Skeletal muscle tissue (tissue), 4 donors: ENCODE data around the gene AGFG2. TPM values are rescaled to one million over a fixed set of nuclear protein-coding genes. Genes with fewer than 3 reads are reported as not detected.

Experiments used
- H3K27ac ChIP-seq: one replicate; pipeline ENCODE4 v1.7.0; 2013; ENCODE audit warnings: mild to moderate bottlenecking, low read depth, low read length, inconsistent platforms
- H3K27me3 ChIP-seq, 3 donors: one replicate each; pipeline ENCODE4 v1.7.0; 2013; ENCODE audit warnings: low read length in 3 of 3; ENCODE audit not compliant: control insufficient read depth in 3 of 3, insufficient read depth in 3 of 3
- H3K36me3 ChIP-seq, 3 donors: one replicate each; pipeline ENCODE4 v1.7.0; 2013; ENCODE audit warnings: low read length in 3 of 3; ENCODE audit not compliant: control insufficient read depth in 3 of 3, insufficient read depth in 3 of 3
- H3K4me1 ChIP-seq, 3 donors: one replicate each; pipeline ENCODE4 v1.7.0; 2013; ENCODE audit warnings: low read length in 3 of 3, mild to moderate bottlenecking in 3 of 3; ENCODE audit not compliant: control insufficient read depth in 3 of 3, insufficient read depth in 3 of 3
- H3K4me3 ChIP-seq, 3 donors: one replicate each; pipeline ENCODE4 v1.7.0; 2013; ENCODE audit warnings: low read length in 3 of 3
- H3K9ac ChIP-seq, 3 donors: one replicate each; pipeline ENCODE4 v1.7.0; 2013; ENCODE audit warnings: low read length in 3 of 3, mild to moderate bottlenecking in 3 of 3, moderate library complexity in 2 of 3, low read depth in 1 of 3
- H3K9me3 ChIP-seq, 3 donors: one replicate each; pipeline ENCODE4 v1.7.0; 2013; ENCODE audit warnings: low read length in 3 of 3; ENCODE audit not compliant: control insufficient read depth in 3 of 3
- total RNA-seq: library from RNA; depleted of rRNA; stranded (reverse); fragments of >200 nt; gene quantifications from one replicate; pipeline ENCODE4 v1.2.3, GENCODE V29; 2014
- donor health status: Osteomylitis.

The AGFG2 gene
- total RNA-seq, 1 donor from 2014 or later = 3.1 TPM

GRCh38 chr7:100583132-100584053 lies 44.4 kb downstream of the AGFG2 start:
- H3K9me3 ChIP-seq = no peaks in the 10 kb centered on the region
- H3K9ac ChIP-seq = peak overlapping the region; percentile 18 to 54 (median 40)
- peaks cover 28 to 37% (median 30%) of the 10 kb centered on the region in 3 donors for H3K4me1 ChIP-seq
- peaks cover 0 to 10% (median 6%) of the 10 kb centered on the region in 3 donors for H3K27me3 ChIP-seq
- H3K4me3 ChIP-seq = peak overlapping the region; percentile 34 to 61 (median 56)
- H3K36me3 ChIP-seq = peaks cover 36 to 40% (median 39%) of the 10 kb centered on the region in 3 donors
- peak overlapping the region; percentile 54 for H3K27ac ChIP-seq

- Histone ChIP-seq H3K36me3 (peaks cover 29 to 33% (median 32%) of the 10 kb centered on the region in 3 donors), H3K27me3 (peaks cover 0 to 6% (median 6%) of the 10 kb centered on the region in 3 donors), H3K27ac (peak overlapping the region; percentile 91), H3K9me3 (no peaks in the 10 kb centered on the region), H3K9ac (peak overlapping the region; percentile 87 to 94 (median 91)), H3K4me1 (peaks cover 28 to 37% (median 30%) of the 10 kb centered on the region in 3 donors), H3K4me3 (peak overlapping the region; percentile 82 to 96 (median 93))
Measured at GRCh38 chr7:100584054-100584682, 45.2 kb downstream of the AGFG2 start.

DNA sequence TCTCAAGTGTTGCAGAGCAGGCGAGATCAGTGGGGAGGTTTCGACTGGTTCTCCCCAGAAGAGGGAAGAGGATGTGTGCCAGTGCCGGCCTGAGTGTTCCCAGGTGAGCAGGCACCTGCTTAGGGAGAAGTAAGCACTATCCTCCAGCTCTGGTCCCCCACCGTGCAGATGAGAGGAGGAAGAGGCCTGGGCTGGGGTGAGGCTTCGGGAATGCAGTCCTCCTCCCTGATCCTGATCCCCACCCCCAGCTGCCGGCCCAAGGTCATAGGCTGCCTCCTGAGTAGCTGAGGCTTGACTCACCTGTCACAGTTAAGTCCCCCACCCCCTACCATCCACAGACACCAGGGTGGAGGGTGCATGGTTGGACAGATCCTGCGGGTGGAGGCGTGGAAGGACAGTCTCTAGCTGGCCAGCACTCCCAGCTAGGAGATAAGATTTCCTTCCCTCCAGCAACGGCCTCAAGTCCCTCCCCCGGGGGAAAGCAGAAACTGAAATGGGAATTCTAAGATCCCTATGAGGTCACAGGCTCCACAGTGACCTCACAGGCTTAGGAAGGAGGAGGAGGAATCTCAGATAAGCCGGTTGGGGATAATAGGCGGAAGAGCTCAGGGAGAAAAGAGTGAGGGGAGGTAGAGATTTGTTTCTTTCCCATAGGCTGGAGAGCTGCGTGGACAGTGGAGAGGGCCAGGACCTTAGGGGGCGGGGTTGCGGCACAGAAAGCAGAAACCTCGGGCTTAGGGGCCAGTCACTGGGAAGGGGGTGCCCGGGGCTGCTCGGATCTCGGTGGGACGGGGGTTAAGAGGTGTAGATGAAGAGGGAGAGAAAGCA lies 45.9 kb downstream of the AGFG2 start:
- peak overlapping the region; percentile 82 to 96 (median 93) for H3K4me3 ChIP-seq
- peak overlapping the region; percentile 91 for H3K27ac ChIP-seq
- H3K9me3 ChIP-seq = no peaks in the 10 kb centered on the region
- H3K9ac ChIP-seq = peak overlapping the region; percentile 87 to 94 (median 91)
- H3K36me3 ChIP-seq = peaks cover 24 to 27% (median 26%) of the 10 kb centered on the region in 3 donors
- H3K27me3 ChIP-seq = peaks cover 0 to 4% (median 3%) of the 10 kb centered on the region in 3 donors
- peaks cover 28 to 38% (median 30%) of the 10 kb centered on the region in 3 donors for H3K4me1 ChIP-seq

GRCh38 chr7:100585511-100586265 lies 46.7 kb downstream of the AGFG2 start, which contains the start of gene LRCH4:
Gene LRCH4 (minus strand): TSS chr7:100586129. CDS start chr7:100586100, 29 bp downstream.
- Histone ChIP-seq H3K9me3 (no peaks in the 10 kb centered on the region), H3K4me1 (peaks cover 28 to 41% (median 32%) of the 10 kb centered on the region in 3 donors), H3K27ac (peak within 1 kb of the TSS; percentile 91), H3K4me3 (peak within 1 kb of the TSS; percentile 90 to 96 (median 94)), H3K27me3 (no peaks in the 10 kb centered on the region), H3K36me3 (peaks cover 16 to 25% (median 19%) of the 10 kb centered on the region in 3 donors), H3K9ac (peak within 1 kb of the TSS; percentile 87 to 94 (median 91))

GRCh38 chr7:100586266-100587025 lies 47.4 kb downstream of the AGFG2 start, which contains the start of gene FBXO24:
Gene FBXO24 (plus strand): TSS chr7:100586328. CDS start chr7:100586626, 298 bp downstream.
- peak within 1 kb of the TSS; percentile 90 to 96 (median 94) for H3K4me3 ChIP-seq
- peak within 1 kb of the TSS; percentile 91 for H3K27ac ChIP-seq
- H3K9ac ChIP-seq = peak within 1 kb of the TSS; percentile 87 to 94 (median 91)
- peaks cover 28 to 41% (median 32%) of the 10 kb centered on the region in 3 donors for H3K4me1 ChIP-seq
- no peaks in the 10 kb centered on the region for H3K9me3 ChIP-seq
- H3K36me3 ChIP-seq = peaks cover 8 to 17% (median 11%) of the 10 kb centered on the region in 3 donors
- no peaks in the 10 kb centered on the region for H3K27me3 ChIP-seq

DNA sequence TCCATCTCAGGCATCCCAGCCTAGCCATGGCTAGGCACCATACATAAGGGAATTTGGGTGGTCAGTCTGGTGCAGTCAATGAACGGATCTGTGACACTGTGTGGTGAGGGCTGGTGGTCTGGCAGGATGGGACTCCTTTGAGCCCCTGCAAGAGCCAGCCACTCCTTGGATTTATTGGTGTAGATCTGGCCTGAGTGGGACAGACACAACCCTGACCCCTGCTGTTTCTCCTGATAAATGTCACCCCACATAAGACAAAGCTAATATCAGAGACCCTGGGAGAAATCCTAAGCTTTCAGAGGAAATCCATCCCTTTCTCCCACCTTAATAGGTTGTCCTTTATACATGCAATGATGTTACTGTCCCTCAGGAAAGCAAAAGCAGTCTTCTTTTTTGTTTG lies 49.4 kb downstream of the AGFG2 start:
- Histone ChIP-seq H3K27me3 (peaks cover 0 to 3% (median 0%) of the 10 kb centered on the region in 3 donors), H3K9ac (no peak overlapping the region), H3K4me3 (no peak overlapping the region), H3K9me3 (no peaks in the 10 kb centered on the region), H3K4me1 (peaks cover 22 to 27% (median 25%) of the 10 kb centered on the region in 3 donors), H3K36me3 (peaks cover 0 to 2% (median 0%) of the 10 kb centered on the region in 3 donors), H3K27ac (no peak overlapping the region)

DNA sequence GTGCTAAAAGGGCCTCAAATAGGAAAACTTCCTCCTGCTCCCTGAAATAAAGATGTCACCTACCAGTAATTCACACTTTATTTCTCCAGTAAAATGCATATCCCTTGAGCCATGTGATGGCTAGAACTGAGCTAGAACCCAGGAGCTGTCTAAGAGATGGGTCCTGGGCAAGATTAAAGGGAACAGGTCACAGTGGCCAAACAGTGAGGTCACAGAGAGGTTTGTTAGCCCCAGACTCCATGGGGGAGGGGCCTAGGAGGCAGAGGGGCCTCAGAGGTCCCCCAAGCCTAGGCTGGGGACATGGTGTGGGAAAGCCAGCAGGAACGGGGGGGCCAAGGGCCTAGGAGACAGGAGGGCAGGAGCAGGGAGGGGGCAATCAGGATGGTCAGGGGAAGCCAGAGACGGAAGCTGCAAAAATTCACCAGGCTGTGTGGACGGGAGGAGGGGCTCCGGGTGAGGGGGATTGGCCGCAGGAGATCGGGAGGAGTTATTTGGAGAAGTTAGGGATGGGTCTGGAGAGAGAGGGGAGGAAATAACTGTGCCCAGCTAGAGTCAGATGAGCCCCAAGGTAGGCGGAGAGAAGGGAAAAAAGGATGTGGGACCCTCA lies 50.4 kb downstream of the AGFG2 start:
- peak overlapping the region; percentile 6 for H3K27ac ChIP-seq
- peaks cover 0 to 3% (median 0%) of the 10 kb centered on the region in 3 donors for H3K27me3 ChIP-seq
- H3K4me1 ChIP-seq = peaks cover 15 to 19% (median 16%) of the 10 kb centered on the region in 3 donors
- H3K9ac ChIP-seq = peak overlapping the region in 1 of 3 donors; percentile 33
- no peak overlapping the region for H3K4me3 ChIP-seq
- no peaks in the 10 kb centered on the region for H3K9me3 ChIP-seq
- no peaks in the 10 kb centered on the region for H3K36me3 ChIP-seq

DNA sequence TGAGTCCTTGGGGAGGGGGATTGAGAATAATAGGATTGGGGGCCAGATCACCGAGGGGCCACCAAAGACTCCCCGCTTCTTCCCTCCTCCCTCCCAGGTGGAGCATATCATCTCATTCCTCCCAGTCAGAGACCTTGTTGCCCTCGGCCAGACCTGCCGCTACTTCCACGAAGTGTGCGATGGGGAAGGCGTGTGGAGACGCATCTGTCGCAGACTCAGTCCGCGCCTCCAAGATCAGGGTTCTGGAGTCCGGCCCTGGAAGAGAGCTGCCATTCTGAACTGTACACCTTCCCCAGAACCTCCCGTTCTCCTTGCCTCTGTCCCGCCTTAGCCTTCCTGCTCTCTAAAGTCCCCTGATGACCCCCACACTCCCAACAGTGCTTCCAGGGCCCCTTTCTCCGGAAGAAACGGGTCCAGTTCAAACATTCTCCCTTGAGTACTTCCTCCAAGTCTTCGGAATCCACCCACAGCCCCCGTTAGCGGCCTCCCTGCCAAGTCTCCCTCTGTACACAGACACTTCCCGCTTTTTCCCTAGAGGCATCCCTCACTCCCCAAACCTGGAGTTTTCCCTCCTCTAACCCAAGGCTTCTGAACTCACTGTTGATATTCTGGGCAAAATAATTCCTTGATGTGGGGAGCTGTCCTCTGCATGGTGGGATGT lies 51.2 kb downstream of the AGFG2 start:
- H3K27ac ChIP-seq = no peak overlapping the region
- H3K36me3 ChIP-seq = no peaks in the 10 kb centered on the region
- H3K9me3 ChIP-seq = no peaks in the 10 kb centered on the region
- peaks cover 0 to 3% (median 0%) of the 10 kb centered on the region in 3 donors for H3K27me3 ChIP-seq
- H3K4me1 ChIP-seq = peaks cover 8 to 11% (median 8%) of the 10 kb centered on the region in 3 donors
- peak overlapping the region; percentile 10 to 35 (median 13) for H3K4me3 ChIP-seq
- peak overlapping the region in 1 of 3 donors; percentile 60 for H3K9ac ChIP-seq
